Measurements from ENCODE around the gene ZBTB45. TPM values are rescaled to one million over a fixed set of nuclear protein-coding genes. Genes with fewer than 3 reads are reported as not detected.
"Not testable (repeated sequence)": the region's sequence is repeated elsewhere in the genome, so short reads cannot be mapped to it uniquely, and the experiment has no call there.

ZBTB45 gene
- total RNA-seq, 4 donors from 2014 or later, result 13.3 to 30.5 (median 18.4) TPM

GRCh38 chr19:58499021-58499927 lies 20.3 kb downstream of the ZBTB45 start:
- intact Hi-C loops (cut with DNase I; ENCODE audit: low total_unique reads), result no loop called here
- TF ChIP-seq CTCF (IDR thresholded peaks at IDR 0.05) (peak in 1 of 3 donors; percentile 31), POLR2A (IDR thresholded peaks at IDR 0.05) (no peak)
- peak overlapping the region; percentile 55 for H3K4me3 ChIP-seq (ENCODE audit: low read depth, poor library complexity, severe bottlenecking)
- WGBS, 2 donors, result 2 to 3% methylated on average over 43 to 51 of the region's 60 CpGs
- DNase-seq (ENCODE audit: low spot score in 2 of 2), result peak; percentile 99 to 100

- TF ChIP-seq CTCF (IDR thresholded peaks at IDR 0.05) (no peak), POLR2A (IDR thresholded peaks at IDR 0.05) (no peak)
- intact Hi-C loops (cut with DNase I; ENCODE audit: low total_unique reads), result no loop called here
Observed at GRCh38 chr19:58498316-58499020, 21.1 kb downstream of the ZBTB45 start.

GRCh38 chr19:58497634-58498170 lies 21.9 kb downstream of the ZBTB45 start:
- WGBS, 2 donors, result 72 to 74% methylated on average over 8 of the region's 8 CpGs
- intact Hi-C loops (cut with DNase I; ENCODE audit: low total_unique reads), result no loop called here
- H3K4me3 ChIP-seq (ENCODE audit: low read depth, poor library complexity, severe bottlenecking), result no peak overlapping the region
- TF ChIP-seq POLR2A (IDR thresholded peaks at IDR 0.05), result no peak
- TF ChIP-seq CTCF (IDR thresholded peaks at IDR 0.05), result no peak
- no peak for DNase-seq (ENCODE audit: low spot score in 2 of 2)

More at GRCh38 chr19:58498316-58499020, 21.1 kb downstream of the ZBTB45 start:
- H3K4me3 ChIP-seq (ENCODE audit: low read depth, poor library complexity, severe bottlenecking), result no peak overlapping the region
- WGBS, 2 donors, result 64 to 68% methylated on average over 21 to 22 of the region's 22 CpGs
- DNase-seq (ENCODE audit: low spot score in 2 of 2), result no peak

GRCh38 chr19:58492265-58492664 lies 27.3 kb downstream of the ZBTB45 start:
- intact Hi-C loops (cut with DNase I; ENCODE audit: low total_unique reads), result no loop called here
- TF ChIP-seq POLR2A (IDR thresholded peaks at IDR 0.05) (no peak), CTCF (IDR thresholded peaks at IDR 0.05) (no peak)
- DNase-seq (ENCODE audit: low spot score in 2 of 2), result no peak
- WGBS, 2 donors, result 85 to 92% methylated on average over 14 of the region's 14 CpGs
- no peak overlapping the region for H3K4me3 ChIP-seq (ENCODE audit: low read depth, poor library complexity, severe bottlenecking)

GRCh38 chr19:58491393-58491792 lies 28.2 kb downstream of the ZBTB45 start:
- intact Hi-C loops (cut with DNase I; ENCODE audit: low total_unique reads), result no loop called here
- TF ChIP-seq POLR2A (IDR thresholded peaks at IDR 0.05), result no peak
- TF ChIP-seq CTCF (IDR thresholded peaks at IDR 0.05), result no peak
- no peak for DNase-seq (ENCODE audit: low spot score in 2 of 2)
- 86 to 91% methylated on average over 5 of the region's 5 CpGs for WGBS, 2 donors
- no peak overlapping the region for H3K4me3 ChIP-seq (ENCODE audit: low read depth, poor library complexity, severe bottlenecking)

GRCh38 chr19:58484349-58484748 lies 35.3 kb downstream of the ZBTB45 start:
- intact Hi-C loops (cut with DNase I; ENCODE audit: low total_unique reads); DNase-seq (ENCODE audit: low spot score in 2 of 2); H3K4me3 ChIP-seq (ENCODE audit: low read depth, poor library complexity, severe bottlenecking): not testable (repeated sequence)
- 84 to 95% methylated on average over 5 of the region's 5 CpGs for WGBS, 2 donors

Measured in lower leg skin (tissue), 4 donors.